ENCODE data around the gene HS3ST6. TPM values are rescaled to one million over a fixed set of nuclear protein-coding genes. Genes with fewer than 3 reads are reported as not detected.

Gene HS3ST6
- total and polyA plus RNA-seq, 2 donors (not counting 3 experiments of a cell fraction or from before 2014, with no cell fraction given) = not detected

DNA sequence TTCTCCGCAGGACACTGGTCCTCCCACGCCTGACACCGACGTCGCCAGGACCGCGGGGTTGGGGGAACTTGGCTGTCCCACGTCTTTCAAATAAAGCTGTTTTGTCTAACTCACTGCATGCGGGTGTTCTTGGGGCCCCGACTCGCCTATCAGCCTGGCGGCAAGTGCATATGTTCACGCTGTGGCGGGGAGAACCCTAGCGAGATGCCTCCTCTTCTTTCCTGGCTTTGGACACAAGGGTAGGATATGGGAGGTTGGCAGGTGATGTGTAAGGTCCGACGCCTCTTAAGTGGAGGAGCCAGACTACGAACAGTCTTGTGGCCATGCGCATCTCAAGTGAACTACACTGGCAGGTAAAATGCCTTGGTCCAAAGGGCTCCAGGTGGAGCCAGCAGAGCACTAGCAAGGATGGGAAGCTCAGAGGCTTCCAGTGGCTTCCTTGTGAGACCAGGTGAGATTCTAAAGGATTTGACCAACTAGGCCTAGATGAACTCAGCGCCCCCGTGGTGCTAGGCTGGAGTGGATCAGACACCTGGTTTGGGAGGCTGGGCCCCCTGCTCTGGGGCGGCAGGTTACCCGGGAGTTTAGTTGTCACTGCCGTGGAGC lies 47.3 kb upstream of the HS3ST6 start:
- ChIA-PET POLR2A (interaction anchor here (0.7 to 1.4 kb wide), 8 partner anchors 9 to 545 kb away, joined by 3 to 7 read pairs (median 4); partner anchors contain the start of genes NUBP2, SPSB3 and UQCC4), CTCF (interaction anchor here (0.9 to 1.6 kb wide), 4 partner anchors 13 to 175 kb away, joined by 3 to 7 read pairs (median 4); partner anchors contain the start of gene GFER)
- Histone ChIP-seq H3K4me2 (ENCODE audit: insufficient read depth, low read length) (peak overlapping the region; percentile 81), H3K9me1 (replicated peaks; ENCODE audit: control insufficient read depth, extremely low read depth, insufficient read depth, low read length) (no peaks in the 10 kb centered on the region), H3K79me2 (ENCODE audit: control insufficient read depth, insufficient read depth, low read length) (peaks cover 40% of the 10 kb centered on the region), H4K20me1 (replicated peaks; ENCODE audit: control insufficient read depth, extremely low read depth, insufficient read depth, low read length) (no peaks in the 10 kb centered on the region), H3K9ac (replicated peaks; ENCODE audit: extremely low read depth, insufficient read depth, low read length) (peak overlapping the region; percentile 92), H2AFZ (ENCODE audit: low read depth, low read length) (no peak overlapping the region), H3K4me1 (ENCODE audit: control insufficient read depth, extremely low read depth, insufficient read depth, low read length) (peaks cover 24% of the 10 kb centered on the region), H3K36me3 (ENCODE audit: control insufficient read depth in 2 of 2, extremely low read depth in 1 of 2, insufficient read depth in 2 of 2, low read length in 2 of 2) (peaks cover 8 to 17% of the 10 kb centered on the region in 2 experiments), H3K9me3 (replicated peaks; ENCODE audit: control insufficient read depth, insufficient read depth, low read length) (no peaks in the 10 kb centered on the region), H3K27me3 (ENCODE audit: control insufficient read depth in 2 of 2, insufficient read depth in 2 of 2, low read length in 2 of 2) (no peaks in the 10 kb centered on the region), H3K4me3 (replicated peaks in 1 of 3; ENCODE audit: insufficient read depth in 1 of 3, low read depth in 1 of 3, low read length in 3 of 3) (peak overlapping the region; percentile 58 to 89 (median 71)), H3K27ac (ENCODE audit: insufficient read depth, low read depth, low read length) (peak overlapping the region; percentile 76)
- no peak for DNase-seq (ENCODE audit: low read depth, low spot score)
- no TSS peak for BruUV-seq (replicated peaks)
- TF ChIP-seq POLR2A (IDR thresholded peaks at IDR 0.05; ENCODE audit: low read depth, low read length) (no peak), MYC (IDR thresholded peaks at IDR 0.05; ENCODE audit: low read depth, low read length) (no peak), GATA2 (IDR thresholded peaks at IDR 0.05; ENCODE audit: insufficient read depth, insufficient read length, low read depth, low read length) (no peak), FOS (IDR thresholded peaks at IDR 0.05; ENCODE audit: borderline replicate concordance, insufficient read depth, low read length) (no peak), JUN (IDR thresholded peaks at IDR 0.05; ENCODE audit: borderline replicate concordance, insufficient read depth, insufficient read length, low read depth) (no peak), EZH2 (IDR thresholded peaks at IDR 0.05; ENCODE audit: borderline replicate concordance, low read depth, low read length, severe bottlenecking) (no peak), POLR2AphosphoS5 (IDR thresholded peaks at IDR 0.05; ENCODE audit: insufficient read depth, low read depth, low read length) (no peak)
- TF ChIP-seq, protein P1, sequence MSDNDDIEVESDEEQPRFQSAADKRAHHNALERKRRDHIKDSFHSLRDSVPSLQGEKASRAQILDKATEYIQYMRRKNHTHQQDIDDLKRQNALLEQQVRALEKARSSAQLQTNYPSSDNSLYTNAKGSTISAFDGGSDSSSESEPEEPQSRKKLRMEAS (IDR thresholded peaks at IDR 0.05; ENCODE audit: insufficient read depth, insufficient read length) = no peak
- TF ChIP-seq, protein P2, sequence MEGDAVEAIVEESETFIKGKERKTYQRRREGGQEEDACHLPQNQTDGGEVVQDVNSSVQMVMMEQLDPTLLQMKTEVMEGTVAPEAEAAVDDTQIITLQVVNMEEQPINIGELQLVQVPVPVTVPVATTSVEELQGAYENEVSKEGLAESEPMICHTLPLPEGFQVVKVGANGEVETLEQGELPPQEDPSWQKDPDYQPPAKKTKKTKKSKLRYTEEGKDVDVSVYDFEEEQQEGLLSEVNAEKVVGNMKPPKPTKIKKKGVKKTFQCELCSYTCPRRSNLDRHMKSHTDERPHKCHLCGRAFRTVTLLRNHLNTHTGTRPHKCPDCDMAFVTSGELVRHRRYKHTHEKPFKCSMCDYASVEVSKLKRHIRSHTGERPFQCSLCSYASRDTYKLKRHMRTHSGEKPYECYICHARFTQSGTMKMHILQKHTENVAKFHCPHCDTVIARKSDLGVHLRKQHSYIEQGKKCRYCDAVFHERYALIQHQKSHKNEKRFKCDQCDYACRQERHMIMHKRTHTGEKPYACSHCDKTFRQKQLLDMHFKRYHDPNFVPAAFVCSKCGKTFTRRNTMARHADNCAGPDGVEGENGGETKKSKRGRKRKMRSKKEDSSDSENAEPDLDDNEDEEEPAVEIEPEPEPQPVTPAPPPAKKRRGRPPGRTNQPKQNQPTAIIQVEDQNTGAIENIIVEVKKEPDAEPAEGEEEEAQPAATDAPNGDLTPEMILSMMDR (IDR thresholded peaks at IDR 0.05; ENCODE audit: extremely low read depth in 1 of 2, insufficient read depth in 1 of 2, low read depth in 1 of 2, low read length in 2 of 2) = no peak
- intact Hi-C loops (cut with micrococcal nuclease) = loop anchor here (2.0 kb wide), 1 partner anchor 43 kb away; the partner anchor contains the start of gene ZNF598
- FAIRE-seq = no peak
- dilution Hi-C loops (cut with MboI; ENCODE audit: extremely low pct_ligation_motif_present, low sequenced_read_pairs) = no loop called here
